A549 (cell line): ENCODE measurements around the gene HCN2. TPM values are rescaled to one million over a fixed set of nuclear protein-coding genes. Genes with fewer than 3 reads are reported as not detected.
"Not testable (repeated sequence)": the region's sequence is repeated elsewhere in the genome, so short reads cannot be mapped to it uniquely, and the experiment has no call there.

Experiments used
- ATAC-seq, 2 experiments: fragments of 200-7000 bp in 1 of 2; fragments of >200 bp in 1 of 2; cut with Nextera tagmentation in 1 of 2; cut with Tn5 transposase in 1 of 2; 3 replicates each; pipeline versions ENCODE4 v1.8.0 to v1.9.1; 2018 to 2020; ENCODE audit warnings: mild to moderate bottlenecking in 1 of 2, moderate library complexity in 1 of 2
- CTCF ChIA-PET: fragments of 300-600 bp; sonication (Branson Sonifier 250); formaldehyde crosslinking; extraction: SDS; loops from one replicate; lab custom pipeline; 2021; ENCODE audit warnings: antibody characterized with exemption, inconsistent platforms; lab: Yijun Ruan, JAX
- POLR2A ChIA-PET: fragments of 350-600 bp; formaldehyde crosslinking; extraction: SDS; loops from one replicate; lab custom pipeline; 2021; ENCODE audit warnings: antibody characterized with exemption, inconsistent platforms; lab: Yijun Ruan, JAX
- DNase-seq, 2 experiments: peaks; one replicate each; pipeline versions ENCODE4 v3.0.0 to v3.0.0-alpha.2; 2011 to 2016; ENCODE audit warnings: low read depth in 1 of 2, low spot score in 1 of 2
- FAIRE-seq: peaks from 2 replicates; lab custom pipeline; 2011; peaks lifted over from hg19 to GRCh38; lab: Jason Lieb, UNC
- H3K27ac ChIP-seq, 2 experiments: fragments of >200 bp; sonication (Bioruptor Twin); formaldehyde crosslinking; 3 replicates each; pipeline ENCODE4 v1.5.1; 2016 to 2017
- H3K4me1 ChIP-seq: fragments of >200 bp; sonication (Bioruptor Twin); formaldehyde crosslinking; 3 replicates; pipeline ENCODE4 v1.6.1; 2016
- H3K4me2 ChIP-seq: fragments of >200 bp; sonication (Bioruptor Twin); formaldehyde crosslinking; 3 replicates; pipeline ENCODE4 v1.6.1; 2016
- H3K4me3 ChIP-seq: fragments of >200 bp; sonication (Bioruptor Twin); formaldehyde crosslinking; 3 replicates; pipeline ENCODE4 v1.5.1; 2016
- H3K9me3 ChIP-seq: fragments of >200 bp; sonication (Bioruptor Twin); formaldehyde crosslinking; 3 replicates; pipeline ENCODE4 v1.6.1; 2016
- BCL3 ChIP-seq: fragments of >200 bp; sonication (Bioruptor Twin); formaldehyde crosslinking; IDR thresholded peaks from 3 replicates; pipeline ENCODE4 v1.6.1; 2016
- BHLHE40 ChIP-seq: IDR thresholded peaks from 2 replicates; pipeline ENCODE4 v1.6.1; 2012; ENCODE audit warnings: low read depth, low read length, inconsistent platforms
- CBX2 ChIP-seq: fragments of 200-600 bp; sonication (generic); IDR thresholded peaks from 2 replicates; pipeline ENCODE4 v1.6.1; 2016; ENCODE audit warnings: low read depth, mild to moderate bottlenecking, borderline replicate concordance
- CEBPB ChIP-seq, 2 experiments: fragments of >200 bp in 1 of 2; sonication (Bioruptor Twin) in 1 of 2; formaldehyde crosslinking in 1 of 2; IDR thresholded peaks; 2 replicates each; pipeline ENCODE4 v1.6.1; 2012 to 2016
- CHD4 ChIP-seq: fragments of 200-600 bp; sonication (generic); IDR thresholded peaks from 2 replicates; pipeline ENCODE4 v1.6.1; 2016; ENCODE audit warnings: antibody characterized with exemption, mild to moderate bottlenecking, borderline replicate concordance
- CTCF ChIP-seq: fragments of >200 bp; sonication (Bioruptor Twin); formaldehyde crosslinking; IDR thresholded peaks from 3 replicates; pipeline ENCODE4 v1.5.1; 2016
- EHF ChIP-seq: fragments of 250-450 bp; sonication (Bioruptor Pico); IDR thresholded peaks from 2 replicates; pipeline ENCODE4 v1.5.0; 2020; ENCODE audit warnings: mild to moderate bottlenecking
- EHMT2 ChIP-seq: fragments of 200-600 bp; sonication (generic); IDR thresholded peaks from 2 replicates; pipeline ENCODE4 v1.6.1; 2016; ENCODE audit warnings: antibody characterized with exemption, low read depth, mild to moderate bottlenecking, moderate library complexity
- EP300 ChIP-seq, 2 experiments: fragments of >200 bp; sonication (Bioruptor Twin); formaldehyde crosslinking; IDR thresholded peaks; 2 replicates in 1 of 2; 3 replicates in 1 of 2; pipeline ENCODE4 v1.6.1; 2016 to 2017
- FOSL2 ChIP-seq, 2 experiments: fragments of 450-650 bp in 1 of 2; fragments of >200 bp in 1 of 2; sonication (Bioruptor Twin) in 1 of 2; formaldehyde crosslinking; IDR thresholded peaks; 2 replicates each; pipeline versions ENCODE4 v1.5.0 to v1.6.1; 2016 to 2020; ENCODE audit warnings: mild to moderate bottlenecking in 1 of 2, moderate library complexity in 1 of 2
- FOXS1 ChIP-seq: fragments of 250-450 bp; sonication (Bioruptor Pico); IDR thresholded peaks from 2 replicates; pipeline ENCODE4 v1.5.0; 2020; ENCODE audit warnings: mild to moderate bottlenecking, moderate library complexity
- HEYL ChIP-seq: fragments of 250-450 bp; sonication (Bioruptor Pico); IDR thresholded peaks from 2 replicates; pipeline ENCODE4 v1.8.0; 2021; ENCODE audit warnings: mild to moderate bottlenecking, moderate library complexity
- HOXB13 ChIP-seq: fragments of 250-450 bp; sonication (Bioruptor Pico); IDR thresholded peaks from 2 replicates; pipeline ENCODE4 v1.5.0; 2020; ENCODE audit warnings: low read depth, mild to moderate bottlenecking, moderate library complexity
- HOXB5 ChIP-seq: fragments of 250-450 bp; sonication (Bioruptor Pico); IDR thresholded peaks from 2 replicates; pipeline ENCODE4 v1.5.0; 2020; ENCODE audit warnings: mild to moderate bottlenecking, moderate library complexity
- JUN ChIP-seq, 2 experiments: fragments of >200 bp; sonication (Bioruptor Twin); formaldehyde crosslinking; IDR thresholded peaks; 2 replicates in 1 of 2; 3 replicates in 1 of 2; pipeline ENCODE4 v1.6.1; 2016 to 2017
- JUNB ChIP-seq: fragments of >200 bp; sonication (Bioruptor Twin); formaldehyde crosslinking; IDR thresholded peaks from 2 replicates; pipeline ENCODE4 v1.6.1; 2016
- MAFK ChIP-seq: fragments of 450-650 bp; IDR thresholded peaks from 2 replicates; pipeline ENCODE4 v1.6.1; 2014; ENCODE audit not compliant: partially characterized antibody
- MAX ChIP-seq: IDR thresholded peaks from 2 replicates; pipeline ENCODE4 v1.6.1; 2012
- NFE2L2 ChIP-seq: fragments of 150-350 bp; conservative IDR thresholded peaks from 2 replicates; pipeline ENCODE4 v1.6.1; 2014; ENCODE audit warnings: low read length
- NR3C1 ChIP-seq: fragments of >200 bp; sonication (Bioruptor Twin); formaldehyde crosslinking; IDR thresholded peaks from 3 replicates; pipeline ENCODE4 v1.6.1; 2017
- POLR2A ChIP-seq: IDR thresholded peaks from 2 replicates; pipeline ENCODE4 v1.6.1; 2012; ENCODE audit warnings: mild to moderate bottlenecking, low read length
- TFCP2L1 ChIP-seq: fragments of 250-450 bp; sonication (Bioruptor Pico); IDR thresholded peaks from 2 replicates; pipeline ENCODE4 v1.5.0; 2021; ENCODE audit warnings: mild to moderate bottlenecking
- ZC3H11A ChIP-seq: fragments of 450-650 bp; IDR thresholded peaks from 2 replicates; pipeline ENCODE4 v1.6.1; 2014; ENCODE audit warnings: antibody characterized with exemption, mild to moderate bottlenecking
- ZFP36 ChIP-seq: fragments of 450-650 bp; IDR thresholded peaks from 2 replicates; pipeline ENCODE4 v1.6.1; 2014; ENCODE audit warnings: borderline replicate concordance; ENCODE audit not compliant: partially characterized antibody
- ZNF302 ChIP-seq: fragments of 250-450 bp; sonication (Bioruptor Pico); IDR thresholded peaks from 2 replicates; pipeline ENCODE4 v1.9.0; 2021; ENCODE audit warnings: inconsistent platforms, mild to moderate bottlenecking, moderate library complexity
- WGBS: methylation state at CpG from one replicate; pipeline ENCODE4 v1.1.6; 2017; ENCODE audit errors: missing lambda C conversion rate; 5-methylcytosine and 5-hydroxymethylcytosine counted together
- polyA plus RNA-seq, 4 experiments: library from polyadenylated mRNA; depleted of rRNA in 3 of 4; stranded (reverse); fragments of >200 nt; fragmentation: RNase III in 1 of 4; extraction: RNeasy Plus Mini Kit Qiagen cat#74134 plus additional on column Dnase treatment in 1 of 4; gene quantifications; 2 replicates in 3 of 4; 3 replicates in 1 of 4; pipeline ENCODE4 v1.2.3, GENCODE V29; 2011 to 2017

The HCN2 gene
- polyA plus RNA-seq, 2 of the 4 experiments (the other 2 are of a cell fraction), result 2.7 to 23.2 TPM

- TF ChIP-seq BCL3 (peak; percentile 51; the same call in 1 of the 3 replicates), POLR2A (no peak), CHD4 (no peak), FOSL2 (IDR thresholded peaks at IDR 0.05) (peak; percentile 70), FOSL2 (CRISPR knock-in tag; IDR thresholded peaks at IDR 0.05) (peak; percentile 93), HEYL (CRISPR knock-in tag) (no peak), MAFK (peak; percentile 19), FOXS1 (CRISPR knock-in tag) (no peak), BHLHE40 (no peak), EP300 (IDR thresholded peaks at IDR 0.05) (peak; percentile 86 to 93), MAX (peak; percentile 91), ZNF302 (no peak), EHMT2 (no peak), TFCP2L1 (no peak), JUN (IDR thresholded peaks at IDR 0.05) (peak; percentile 86 to 87; a peak in 4 of 5 replicates), CEBPB (IDR thresholded peaks at IDR 0.05) (0 out of 4 replicates have a peak, but pooled peaks of 1 of the 2 experiments have one; percentile 3), ZC3H11A (no peak), HOXB13 (CRISPR knock-in tag) (no peak), NFE2L2 (0 out of 2 replicates have a peak, but pooled peaks have one; percentile 15), JUNB (peak; percentile 83)
- TF ChIP-seq, all 56 proteins: peak for 11
These were observed 34.3 kb downstream of the HCN2 start (continued) for GRCh38 chr19:623974-624373.

GRCh38 chr19:624433-625109, 34.9 kb downstream of the HCN2 start:
- Histone ChIP-seq H3K27ac (peak overlapping the region; percentile 98 to 99), H3K4me2 (peak overlapping the region; percentile 79), H3K9me3 (no peaks in the 10 kb centered on the region), H3K4me3 (no peak overlapping the region), H3K4me1 (peaks cover 40% of the 10 kb centered on the region)
- 80% methylated on average over 17 of the region's 24 CpGs for WGBS
- FAIRE-seq (no peak), ATAC-seq (peak; percentile 9 to 17; a peak in 3 of 6 replicates), DNase-seq (no peak)
- TF ChIP-seq ZFP36 (no peak), HOXB13 (CRISPR knock-in tag) (peak; percentile 78), HOXB5 (CRISPR knock-in tag) (0 out of 2 replicates have a peak, but pooled peaks have one; percentile 20), EHF (peak; percentile 12; the same call in 1 of the 2 replicates)
- CTCF ChIA-PET, result interaction anchor here (0.7 to 2.4 kb wide), 8 partner anchors 13 to 224 kb away, joined by 3 to 7 read pairs (median 5); no protein-coding TSS in a partner anchor
- POLR2A ChIA-PET, result no interaction called here

- Histone ChIP-seq H3K27ac (peak overlapping the region; percentile 98 to 99), H3K9me3 (no peaks in the 10 kb centered on the region), H3K4me2 (peak overlapping the region; percentile 79; the same call in 1 of the 3 replicates), H3K4me1 (peaks cover 42% of the 10 kb centered on the region), H3K4me3 (no peak overlapping the region)
- ChIA-PET CTCF (interaction anchor here (0.7 to 1.0 kb wide), 2 partner anchors 37 to 41 kb away, joined by 3 to 6 read pairs; no protein-coding TSS in a partner anchor), POLR2A (no interaction called here)
- TF ChIP-seq NR3C1 (no peak), CBX2 (no peak), CTCF (no peak), HOXB5 (CRISPR knock-in tag) (no peak)
- no peak for ATAC-seq
- FAIRE-seq, result no peak
- no peak for DNase-seq
- WGBS, result 93% methylated on average over 4 of the region's 5 CpGs
These were observed 35.6 kb downstream of the HCN2 start for GRCh38 chr19:625257-625656.

- H3K9me3 ChIP-seq, H3K4me2 ChIP-seq, FAIRE-seq, H3K4me3 ChIP-seq, ATAC-seq, DNase-seq: not testable (repeated sequence)
- WGBS, result 86% methylated on average over 7 of the region's 7 CpGs
- POLR2A ChIA-PET, result interaction anchor here (0.7 kb wide), 1 partner anchor 55 kb away, joined by 3 read pairs; no protein-coding TSS in a partner anchor
- Histone ChIP-seq H3K4me1 (peaks cover 42% of the 10 kb centered on the region), H3K27ac (peak overlapping the region; percentile 98 to 99; a peak in 5 of 6 replicates)
- CTCF ChIA-PET, result interaction anchor here (1.7 kb wide), 1 partner anchor 40 kb away, joined by 6 read pairs; no protein-coding TSS in a partner anchor
These were observed 36.9 kb downstream of the HCN2 start for GRCh38 chr19:626566-626965.
